ENCODE results near the gene NEK7. TPM values are rescaled to one million over a fixed set of nuclear protein-coding genes. Genes with fewer than 3 reads are reported as not detected.

Gene NEK7
- total RNA-seq, 1 donor from 2014 or later = 34.7 TPM

DNA sequence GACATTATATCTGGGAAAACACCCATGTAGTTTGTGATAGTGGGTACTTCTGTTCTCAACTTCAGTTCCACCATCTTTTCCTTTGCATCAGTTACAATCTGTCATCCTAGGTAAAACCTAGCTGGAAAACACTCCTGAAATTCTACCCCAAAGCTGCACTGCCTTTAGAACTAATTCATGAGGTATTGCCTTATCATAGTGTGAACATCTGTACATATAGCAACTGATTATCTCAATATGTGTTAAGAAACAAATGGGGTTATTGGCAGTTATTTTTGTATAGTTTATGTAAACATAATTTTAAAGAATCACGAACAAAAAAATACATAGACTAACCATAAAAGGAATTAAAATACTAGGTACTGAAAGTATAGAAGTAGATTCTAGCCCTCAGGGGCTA is 6.4 kb upstream of the NEK7 start:
- Mint-ChIP-seq H3K4me3 (no peak overlapping the region), H3K9me3 (no peaks in the 10 kb centered on the region), H3K4me1 (peaks cover 4% of the 10 kb centered on the region), H3K27me3 (ENCODE audit: insufficient read depth, low read depth) (peaks cover 4% of the 10 kb centered on the region), H3K36me3 (no peaks in the 10 kb centered on the region), H3K27ac (no peak overlapping the region)
- no peak overlapping the region for H3K27ac ChIP-seq
- H4K20me1 ChIP-seq (ENCODE audit: low read depth) = no peaks in the 10 kb centered on the region
- no peaks in the 10 kb centered on the region for H3K4me1 ChIP-seq
- H3K36me3 ChIP-seq = no peaks in the 10 kb centered on the region
- H3K79me2 ChIP-seq (ENCODE audit: low read depth) = no peaks in the 10 kb centered on the region
- no peaks in the 10 kb centered on the region for H3F3A ChIP-seq (ENCODE audit: low read depth)
- no peaks in the 10 kb centered on the region for H3K27me3 ChIP-seq
- no peak overlapping the region for H3K4me2 ChIP-seq
- no peak overlapping the region for H3K9ac ChIP-seq
- TF ChIP-seq EZH2 (IDR thresholded peaks at IDR 0.05) = no peak
- TF ChIP-seq, protein P1, sequence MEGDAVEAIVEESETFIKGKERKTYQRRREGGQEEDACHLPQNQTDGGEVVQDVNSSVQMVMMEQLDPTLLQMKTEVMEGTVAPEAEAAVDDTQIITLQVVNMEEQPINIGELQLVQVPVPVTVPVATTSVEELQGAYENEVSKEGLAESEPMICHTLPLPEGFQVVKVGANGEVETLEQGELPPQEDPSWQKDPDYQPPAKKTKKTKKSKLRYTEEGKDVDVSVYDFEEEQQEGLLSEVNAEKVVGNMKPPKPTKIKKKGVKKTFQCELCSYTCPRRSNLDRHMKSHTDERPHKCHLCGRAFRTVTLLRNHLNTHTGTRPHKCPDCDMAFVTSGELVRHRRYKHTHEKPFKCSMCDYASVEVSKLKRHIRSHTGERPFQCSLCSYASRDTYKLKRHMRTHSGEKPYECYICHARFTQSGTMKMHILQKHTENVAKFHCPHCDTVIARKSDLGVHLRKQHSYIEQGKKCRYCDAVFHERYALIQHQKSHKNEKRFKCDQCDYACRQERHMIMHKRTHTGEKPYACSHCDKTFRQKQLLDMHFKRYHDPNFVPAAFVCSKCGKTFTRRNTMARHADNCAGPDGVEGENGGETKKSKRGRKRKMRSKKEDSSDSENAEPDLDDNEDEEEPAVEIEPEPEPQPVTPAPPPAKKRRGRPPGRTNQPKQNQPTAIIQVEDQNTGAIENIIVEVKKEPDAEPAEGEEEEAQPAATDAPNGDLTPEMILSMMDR (IDR thresholded peaks at IDR 0.05) = no peak
- TF ChIP-seq EZH2phosphoT487 (IDR thresholded peaks at IDR 0.05) = no peak
- no peak overlapping the region for H2AFZ ChIP-seq (replicated peaks)
- H3K9me3 ChIP-seq (ENCODE audit: low read depth) = no peaks in the 10 kb centered on the region
- H3K4me3 ChIP-seq = no peak overlapping the region
- DNase-seq (ENCODE audit: low spot score) = no peak

DNA sequence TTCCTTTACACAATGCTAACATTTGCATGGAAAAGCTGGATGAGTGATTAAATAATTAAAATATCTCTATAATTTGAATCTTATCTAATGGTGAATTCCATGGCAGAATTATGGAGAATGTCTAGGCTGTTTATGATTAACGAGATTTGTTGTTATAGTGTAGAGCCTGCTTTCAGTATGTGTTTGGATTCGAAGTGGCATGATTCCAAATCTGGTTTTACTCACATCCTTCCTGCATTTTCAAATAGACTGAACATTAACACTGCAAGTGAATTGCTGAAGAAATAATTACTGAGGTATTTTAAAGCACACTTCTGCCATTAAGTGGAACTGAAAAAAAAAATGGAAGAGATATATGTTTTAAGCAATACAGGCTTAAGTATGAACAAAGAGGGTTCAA is 5.1 kb upstream of the NEK7 start:
- Histone ChIP-seq H3K79me2 (ENCODE audit: low read depth) (no peaks in the 10 kb centered on the region), H3K9me3 (ENCODE audit: low read depth) (no peaks in the 10 kb centered on the region), H3K27me3 (no peaks in the 10 kb centered on the region), H3K4me3 (no peak overlapping the region), H4K20me1 (ENCODE audit: low read depth) (no peaks in the 10 kb centered on the region), H2AFZ (replicated peaks) (no peak overlapping the region), H3K4me1 (no peaks in the 10 kb centered on the region), H3K27ac (no peak overlapping the region), H3F3A (ENCODE audit: low read depth) (peaks cover 5% of the 10 kb centered on the region), H3K36me3 (no peaks in the 10 kb centered on the region), H3K9ac (no peak overlapping the region), H3K4me2 (no peak overlapping the region)
- Mint-ChIP-seq H3K36me3 (no peaks in the 10 kb centered on the region), H3K27ac (no peak overlapping the region), H3K27me3 (ENCODE audit: insufficient read depth, low read depth) (peaks cover 7% of the 10 kb centered on the region), H3K9me3 (no peaks in the 10 kb centered on the region), H3K4me1 (peaks cover 7% of the 10 kb centered on the region), H3K4me3 (no peak overlapping the region)
- TF ChIP-seq EZH2phosphoT487 (IDR thresholded peaks at IDR 0.05) (no peak), EZH2 (IDR thresholded peaks at IDR 0.05) (no peak)
- TF ChIP-seq, protein P1 (IDR thresholded peaks at IDR 0.05) = no peak
- DNase-seq (ENCODE audit: low spot score) = no peak

DNA sequence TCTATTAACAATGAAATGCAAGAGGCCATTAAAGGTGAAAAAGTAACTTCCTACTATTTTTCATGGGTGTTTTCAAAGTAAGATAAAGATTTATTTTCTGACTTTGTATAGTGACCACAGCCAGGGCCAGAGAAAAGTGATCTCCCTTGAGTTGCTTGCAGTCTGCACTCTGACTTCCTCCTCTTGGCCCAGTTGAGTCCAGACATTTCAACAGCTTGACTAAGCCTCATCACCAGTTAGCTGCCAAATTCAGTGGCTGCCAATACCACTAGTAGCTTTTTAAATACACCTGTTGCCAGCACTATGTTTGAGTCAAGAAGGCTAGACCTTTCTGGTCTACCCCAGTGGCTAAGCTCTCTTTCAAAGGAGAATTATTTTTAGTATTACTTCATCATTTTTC is 3.7 kb upstream of the NEK7 start:
- no peak overlapping the region for H3K4me3 ChIP-seq
- no peak overlapping the region for H3K27ac Mint-ChIP-seq
- H3K9me3 Mint-ChIP-seq = no peaks in the 10 kb centered on the region
- H3F3A ChIP-seq (ENCODE audit: low read depth) = peaks cover 19% of the 10 kb centered on the region
- TF ChIP-seq, protein P1 (IDR thresholded peaks at IDR 0.05) = no peak
- TF ChIP-seq EZH2phosphoT487 (IDR thresholded peaks at IDR 0.05) (no peak), EZH2 (IDR thresholded peaks at IDR 0.05) (no peak)
- H3K36me3 Mint-ChIP-seq = no peaks in the 10 kb centered on the region
- no peak overlapping the region for H3K27ac ChIP-seq
- no peaks in the 10 kb centered on the region for H3K9me3 ChIP-seq (ENCODE audit: low read depth)
- H3K4me1 ChIP-seq = peaks cover 3% of the 10 kb centered on the region
- H3K79me2 ChIP-seq (ENCODE audit: low read depth) = peaks cover 5% of the 10 kb centered on the region
- no peak overlapping the region for H2AFZ ChIP-seq (replicated peaks)
- no peaks in the 10 kb centered on the region for H3K36me3 ChIP-seq
- DNase-seq (ENCODE audit: low spot score) = no peak
- H3K4me1 Mint-ChIP-seq = peaks cover 11% of the 10 kb centered on the region
- peaks cover 5% of the 10 kb centered on the region for H3K27me3 Mint-ChIP-seq (ENCODE audit: insufficient read depth, low read depth)
- no peak overlapping the region for H3K4me3 Mint-ChIP-seq
- no peak overlapping the region for H3K9ac ChIP-seq
- H3K27me3 ChIP-seq = no peaks in the 10 kb centered on the region
- no peaks in the 10 kb centered on the region for H4K20me1 ChIP-seq (ENCODE audit: low read depth)
- no peak overlapping the region for H3K4me2 ChIP-seq
